AG08396 (cell line): ENCODE measurements around the gene CHRNE.

Source experiments
- DNase-seq: peaks from one replicate; pipeline ENCODE4 v3.0.0; 2012; ENCODE audit warnings: low spot score, mixed read lengths

Gene CHRNE

GRCh38 chr17:4903051-4903818 is at the start of gene CHRNE:
TSS of gene CHRNE (minus strand) at chr17:4903098. CDS start at chr17:4903063, 35 bp downstream.
- no peak for DNase-seq

DNA sequence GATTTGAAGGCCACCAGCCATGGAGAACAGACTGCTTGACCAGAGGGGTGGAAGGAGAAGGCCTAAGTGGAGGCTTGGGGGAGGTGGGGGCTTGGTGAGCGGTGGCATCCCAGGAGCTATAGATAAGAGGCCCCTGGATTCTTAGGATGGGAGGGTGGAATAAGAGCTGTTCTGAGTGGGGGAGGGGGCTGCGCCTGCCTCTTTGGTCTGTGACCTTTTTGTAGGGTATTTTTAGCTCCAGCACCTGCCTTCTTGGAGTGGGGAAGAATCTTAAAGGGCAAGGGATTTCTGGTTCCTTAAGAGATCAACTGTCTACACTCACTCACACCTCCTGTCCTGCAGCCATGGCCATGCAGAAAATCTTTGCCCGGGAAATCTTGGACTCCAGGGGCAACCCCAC is 48.6 kb upstream of the CHRNE start:
- no peak for DNase-seq

DNA sequence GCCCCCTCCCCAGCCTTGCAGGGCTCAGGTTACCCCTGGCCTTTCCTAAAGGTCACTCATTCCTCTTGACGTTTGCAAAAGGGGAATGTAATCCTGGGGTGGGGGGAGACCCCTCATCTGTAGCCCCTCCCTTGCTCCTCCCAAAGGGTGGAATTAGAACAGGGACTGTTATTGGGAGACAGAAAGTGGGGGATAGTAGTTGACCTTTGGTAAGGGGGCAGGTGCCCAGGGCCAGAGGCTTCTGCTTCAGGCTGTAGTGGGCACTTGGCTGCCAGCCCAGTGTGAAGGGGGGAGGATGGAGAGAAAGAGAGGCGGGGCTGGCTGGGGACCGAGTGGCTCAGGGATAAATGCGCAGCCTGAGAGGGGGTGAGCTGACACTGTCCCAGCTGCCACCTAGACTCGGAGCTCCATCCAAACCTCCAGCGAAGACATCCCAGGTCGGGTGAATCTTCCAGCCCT is 47.9 kb upstream of the CHRNE start, which contains the start of gene ENO3:
Gene ENO3 (plus strand): TSS at position 374 of the 459 bp plus-strand sequence. CDS start 711 bp downstream, outside the sequence.
- DNase-seq, result no peak

- no peak for DNase-seq
These were observed 47.3 kb upstream of the CHRNE start for GRCh38 chr17:4950075-4950745.

DNA sequence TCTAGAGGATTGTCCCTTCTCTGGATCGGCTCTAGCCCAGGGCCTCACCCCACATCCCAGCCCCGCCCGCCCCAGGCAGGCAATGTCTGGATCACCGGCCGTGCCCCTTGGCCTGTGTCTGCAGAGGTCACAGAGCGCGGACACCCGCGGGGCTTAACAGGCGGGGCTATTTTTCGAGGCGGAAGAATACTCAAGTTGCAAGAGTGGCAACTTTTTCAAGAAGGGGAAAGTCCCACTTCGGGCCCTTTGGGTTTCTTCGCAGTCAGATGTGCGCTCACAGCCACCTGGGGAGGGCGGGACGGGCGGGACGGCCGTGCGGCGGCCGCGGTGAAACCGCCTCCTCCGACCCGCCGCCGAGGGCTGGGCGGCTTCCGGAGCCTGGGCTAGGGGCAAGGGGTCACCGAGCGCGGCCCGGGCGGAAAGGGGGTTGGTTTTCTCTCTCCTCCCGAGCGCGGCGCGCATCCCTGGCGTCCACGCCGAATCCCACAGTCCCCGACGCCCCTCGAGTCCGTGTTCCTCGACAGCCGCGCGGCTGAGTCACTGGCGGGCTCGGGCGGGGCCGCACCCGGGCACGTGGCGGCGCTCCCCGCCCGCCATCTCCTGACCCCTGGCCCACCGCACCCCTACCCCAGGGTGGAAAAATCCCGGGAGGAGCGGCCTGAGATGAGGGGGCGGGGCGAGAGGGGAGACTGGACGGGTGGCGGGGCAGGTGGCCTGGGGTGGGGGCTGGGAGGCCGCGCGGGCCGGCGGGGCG is 46.6 kb upstream of the CHRNE start:
- peak; percentile 78 for DNase-seq

DNA sequence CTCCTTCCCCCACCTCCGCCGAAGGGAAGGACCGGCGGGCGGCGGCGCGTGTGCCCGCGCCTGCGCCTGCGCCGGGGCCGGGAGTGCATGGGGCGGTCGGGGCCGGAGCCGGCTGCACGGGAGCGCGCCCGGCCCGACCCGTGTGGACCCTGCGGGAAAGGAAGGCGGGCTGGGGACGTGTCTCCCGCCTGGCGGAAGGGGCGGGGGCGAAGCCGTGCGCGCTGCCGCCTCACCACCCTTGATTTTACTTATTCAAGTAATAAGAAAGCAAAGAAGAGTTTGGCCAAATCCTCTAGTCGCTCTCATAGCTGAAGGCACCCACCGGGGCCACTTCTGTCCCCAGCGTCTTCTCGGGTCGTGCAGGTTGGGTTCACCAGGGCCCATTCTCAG is 46.0 kb upstream of the CHRNE start:
- DNase-seq, result peak; percentile 96

- peak; percentile 94 for DNase-seq
These were observed 45.5 kb upstream of the CHRNE start, which contains the start of gene PFN1 for GRCh38 chr17:4948166-4948930. TSS of gene PFN1 (minus strand) at chr17:4948530. CDS start at chr17:4948394, 136 bp downstream.

DNA sequence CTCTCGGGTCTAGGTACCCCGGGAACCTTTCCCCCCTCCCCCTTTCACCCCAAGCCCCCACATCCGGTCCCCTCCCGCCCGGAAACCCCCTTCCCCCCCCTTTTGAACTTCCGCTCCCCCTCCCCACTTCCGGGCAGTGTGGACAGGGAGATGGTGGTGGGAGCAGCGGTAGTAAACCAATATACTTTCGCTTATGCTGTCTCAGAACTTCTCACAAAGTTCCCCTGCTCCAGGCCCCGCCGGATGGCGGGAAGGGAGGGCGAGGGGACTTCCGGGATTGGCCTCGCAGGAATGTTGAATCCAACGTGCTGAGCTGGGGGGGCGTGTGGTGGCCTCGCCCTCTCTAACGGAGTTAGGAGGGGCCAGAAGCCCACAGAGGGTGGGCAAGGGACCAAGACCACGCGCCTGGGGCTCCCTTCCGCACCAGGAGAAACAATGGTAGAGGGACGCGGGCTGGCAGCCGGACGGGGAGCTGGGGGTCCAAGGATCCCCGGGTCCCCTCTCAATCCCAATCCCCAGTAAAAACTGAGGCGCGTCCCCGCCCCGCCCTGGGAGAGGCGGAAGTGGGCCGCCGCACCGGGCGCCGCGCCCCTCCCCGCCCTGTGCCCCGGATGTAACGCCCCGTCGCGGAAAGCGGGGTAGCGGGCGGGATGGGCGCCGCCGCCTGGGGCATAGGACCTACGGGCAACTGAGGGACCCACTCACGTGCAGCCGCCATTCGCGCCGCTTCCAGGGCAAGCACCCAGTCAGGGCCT is 44.7 kb upstream of the CHRNE start:
- peak; percentile 60 for DNase-seq

GRCh38 chr17:4947010-4947410 is 44.1 kb upstream of the CHRNE start:
- no peak for DNase-seq

DNA sequence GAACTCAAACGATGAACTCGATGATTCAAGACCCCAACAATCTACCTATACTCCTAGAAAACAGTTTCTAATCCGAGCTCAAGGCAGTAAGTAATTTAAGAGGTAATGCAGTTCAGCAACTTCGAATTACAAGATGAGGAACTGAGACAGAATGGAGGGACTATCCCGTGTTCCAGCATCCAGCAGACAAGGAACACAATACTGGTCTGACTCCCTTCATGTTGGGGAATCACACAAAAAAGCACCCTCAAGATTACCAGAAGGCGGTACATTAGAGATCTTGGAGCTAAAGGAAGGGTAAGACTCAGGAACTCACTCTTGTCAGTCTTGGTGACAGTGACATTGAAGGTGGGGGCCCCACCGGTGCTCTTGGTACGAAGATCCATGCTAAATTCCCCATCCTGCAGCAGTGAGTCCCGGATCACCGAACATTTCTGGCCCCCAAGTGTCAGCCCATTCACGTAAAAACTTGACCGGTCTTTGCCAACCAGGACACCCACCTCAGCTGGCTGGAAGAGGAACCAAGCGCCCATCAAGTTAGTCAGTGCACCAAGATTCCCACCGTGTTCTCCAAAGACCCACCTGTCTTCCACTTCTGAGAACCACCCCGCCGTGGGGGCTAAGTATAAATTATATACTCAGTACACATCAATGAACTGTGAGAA is 43.5 kb upstream of the CHRNE start:
- DNase-seq, result no peak

DNA sequence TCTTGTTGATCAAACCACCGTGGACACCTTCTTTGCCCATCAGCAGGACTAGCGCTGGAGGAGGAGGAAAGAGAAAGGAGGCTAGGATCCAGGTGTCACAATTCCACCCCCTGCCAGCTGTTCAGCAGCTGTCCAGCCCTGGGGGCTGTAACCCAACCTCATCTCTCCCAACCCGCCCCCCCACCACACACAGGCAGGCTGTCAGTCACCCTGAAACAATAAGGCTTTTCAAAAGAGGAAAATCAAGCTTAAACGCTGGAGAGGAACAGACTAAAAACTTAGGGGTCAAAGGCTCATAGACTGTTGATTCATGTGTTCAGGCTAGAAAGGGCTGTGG is 43.0 kb upstream of the CHRNE start:
- no peak for DNase-seq

GRCh38 chr17:4945176-4945943 is 42.5 kb upstream of the CHRNE start:
- peak; percentile 92 for DNase-seq

DNA sequence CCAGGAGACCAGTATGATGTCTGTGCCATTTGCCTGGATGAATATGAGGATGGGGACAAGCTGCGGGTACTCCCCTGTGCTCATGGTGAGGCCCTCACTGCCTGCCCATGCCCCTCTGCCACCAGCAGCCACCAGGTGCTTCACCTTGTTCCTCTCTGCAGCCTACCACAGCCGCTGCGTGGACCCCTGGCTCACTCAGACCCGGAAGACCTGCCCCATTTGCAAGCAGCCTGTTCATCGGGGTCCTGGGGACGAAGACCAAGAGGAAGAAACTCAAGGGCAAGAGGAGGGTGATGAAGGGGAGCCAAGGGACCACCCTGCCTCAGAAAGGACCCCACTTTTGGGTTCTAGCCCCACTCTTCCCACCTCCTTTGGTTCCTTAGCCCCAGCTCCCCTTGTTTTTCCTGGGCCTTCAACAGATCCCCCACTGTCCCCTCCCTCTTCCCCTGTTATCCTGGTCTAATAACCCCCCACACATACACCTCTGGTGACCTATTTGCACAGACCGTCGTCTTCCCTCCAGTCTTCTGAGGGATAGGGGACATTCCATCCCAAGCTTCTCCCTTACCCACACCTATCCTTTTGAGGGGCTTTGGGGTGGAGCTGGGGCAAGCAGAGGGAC is 41.8 kb upstream of the CHRNE start:
- DNase-seq, result no peak

- no peak for DNase-seq
These were observed 41.3 kb upstream of the CHRNE start for GRCh38 chr17:4944163-4944553.

GRCh38 chr17:4942760-4943508 is 40.0 kb upstream of the CHRNE start:
- no peak for DNase-seq

DNA sequence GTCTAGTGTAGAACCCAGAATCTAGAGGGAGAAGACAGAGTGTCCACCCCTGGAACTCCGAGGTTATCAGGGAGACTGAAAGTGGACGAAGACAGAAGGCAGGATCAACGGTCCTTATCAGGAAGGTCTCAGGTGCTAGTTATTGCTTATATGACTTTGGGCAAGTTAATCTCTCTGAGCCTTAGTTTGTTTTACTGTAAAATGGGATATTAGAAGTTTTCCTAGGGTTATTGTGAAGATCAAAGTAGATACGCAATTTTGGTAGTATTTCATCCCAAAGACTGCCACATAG is 38.4 kb upstream of the CHRNE start:
- DNase-seq, result no peak

- peak; percentile 77 for DNase-seq
These were observed 37.8 kb upstream of the CHRNE start for GRCh38 chr17:4940555-4941318.
